Germinal center (tissue), 1 donor: ENCODE results near the gene LETM1.

Experiments
- DNase-seq: peaks from one replicate; pipeline ENCODE4 v3.0.0; 2012; ENCODE audit warnings: mixed read lengths, low spot score

The LETM1 gene

DNA sequence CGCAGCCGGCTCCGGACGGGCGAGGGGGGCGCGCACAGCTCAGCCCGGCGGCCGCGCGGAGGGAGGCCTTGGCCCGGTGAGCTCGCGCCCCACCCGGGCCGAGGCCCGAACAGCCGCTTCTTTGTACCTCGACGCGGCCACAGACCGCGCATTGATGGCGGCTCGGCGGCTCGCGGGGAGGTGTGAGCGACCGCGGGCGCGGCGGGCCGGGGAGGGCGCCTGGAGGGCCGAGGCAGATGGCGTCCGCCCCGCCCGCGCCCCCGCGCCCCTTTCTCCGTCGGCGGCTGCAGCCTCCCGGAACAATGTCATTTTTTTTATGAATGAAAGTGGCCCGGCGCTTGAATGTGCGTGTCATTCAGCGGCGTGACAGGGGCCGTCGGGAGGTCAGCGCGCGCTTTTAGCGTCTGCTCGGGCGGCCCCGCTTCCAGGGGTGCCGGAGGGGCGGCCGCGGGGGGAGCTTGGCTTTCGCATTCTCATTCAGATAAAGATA is 61.1 kb downstream of the LETM1 start:
- no peak for DNase-seq

DNA sequence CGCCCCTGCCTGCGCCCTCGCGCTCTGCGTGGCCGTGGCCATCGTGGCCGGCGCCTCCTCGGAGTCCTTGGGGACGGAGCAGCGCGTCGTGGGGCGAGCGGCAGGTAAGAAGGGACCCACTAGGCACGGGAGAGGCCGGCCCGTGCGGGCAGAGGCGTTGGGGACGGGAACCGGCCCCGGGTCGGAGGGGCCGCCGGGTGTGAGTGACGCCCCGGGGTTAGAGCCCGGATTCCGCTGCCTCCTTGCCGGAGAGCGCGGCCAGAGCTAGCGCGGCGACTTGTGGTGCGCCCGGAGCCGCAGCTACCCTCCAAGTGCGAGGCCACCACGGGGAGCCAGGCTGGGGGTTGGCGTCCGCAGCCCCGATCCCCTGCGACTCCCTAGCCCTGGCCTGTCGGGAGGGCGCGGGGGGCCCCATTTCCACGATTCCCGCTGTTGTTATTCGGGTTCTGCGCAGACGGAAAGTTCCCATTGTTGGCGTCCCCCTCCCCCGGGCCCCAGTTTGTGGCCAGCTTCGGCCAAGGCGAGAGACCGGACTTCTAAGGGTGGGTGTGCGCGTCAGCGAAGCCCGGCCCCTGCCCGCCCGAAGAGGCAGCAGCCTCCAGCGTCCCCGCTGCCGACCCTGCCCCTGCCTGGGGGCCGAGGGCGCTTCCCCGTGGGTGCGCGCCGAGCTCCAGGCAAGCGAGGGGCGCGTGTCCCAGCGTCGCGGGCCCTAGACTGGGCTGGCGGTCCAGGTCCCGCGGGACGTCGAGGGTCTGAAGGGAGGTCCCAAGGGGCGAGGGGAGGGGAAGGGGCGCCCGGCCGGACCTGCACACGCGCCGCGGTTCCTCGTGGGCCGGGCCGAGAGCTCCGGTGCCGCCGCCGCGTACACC is 61.8 kb downstream of the LETM1 start:
- DNase-seq, result no peak

DNA sequence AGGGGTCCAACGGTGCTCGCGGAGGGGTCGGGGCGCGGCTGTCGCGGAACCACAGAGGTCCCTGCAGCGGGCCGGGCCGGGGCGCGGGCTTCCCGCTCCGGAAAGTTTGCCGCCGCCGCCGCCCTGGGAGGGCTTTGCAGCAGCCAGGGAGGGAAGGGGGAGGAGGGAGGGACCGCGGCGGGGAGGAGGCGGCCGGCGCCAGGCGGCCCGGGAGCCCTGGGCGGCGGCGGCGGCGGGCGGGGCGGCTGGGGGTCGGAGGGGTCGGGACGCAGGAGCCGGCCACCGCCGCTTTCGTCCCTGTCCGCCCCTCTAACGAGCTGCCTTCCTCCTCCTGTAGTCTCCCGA is 62.5 kb downstream of the LETM1 start:
- DNase-seq, result no peak

DNA sequence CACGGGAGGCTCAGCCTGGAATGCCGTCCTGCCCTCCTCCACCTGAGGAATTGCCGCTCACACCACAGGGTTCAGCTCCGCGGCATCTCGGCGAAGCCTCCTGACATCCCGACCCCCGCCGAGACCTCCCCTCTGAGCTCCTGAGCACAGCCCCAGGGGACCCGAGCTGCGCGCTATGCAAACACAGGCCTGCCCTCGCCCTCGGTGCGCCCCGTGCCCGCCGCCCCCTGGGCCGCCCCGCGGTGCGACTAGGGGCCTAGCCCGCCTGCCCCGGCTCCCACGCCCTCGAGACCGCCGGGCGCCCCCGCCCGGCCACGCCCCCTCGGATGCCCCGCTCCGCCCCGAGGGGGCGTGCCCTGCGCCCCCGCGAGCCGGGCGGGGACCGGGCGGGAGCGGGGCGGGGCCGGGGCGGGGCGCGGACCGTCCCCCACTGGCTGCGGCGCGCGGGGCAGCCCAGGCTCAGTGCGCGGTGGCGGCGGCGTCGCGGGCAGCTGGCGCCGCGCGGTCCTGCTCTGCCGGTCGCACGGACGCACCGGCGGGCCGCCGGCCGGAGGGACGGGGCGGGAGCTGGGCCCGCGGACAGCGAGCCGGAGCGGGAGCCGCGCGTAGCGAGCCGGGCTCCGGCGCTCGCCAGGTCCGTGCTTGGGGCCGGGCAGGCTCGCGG is 63.0 kb downstream of the LETM1 start, which contains the start of gene FGFR3:
TSS of gene FGFR3 (plus strand) at position 462 of the 664 bp plus-strand sequence. CDS start 642 bp downstream, outside the sequence.
- DNase-seq, result peak; percentile 92

DNA sequence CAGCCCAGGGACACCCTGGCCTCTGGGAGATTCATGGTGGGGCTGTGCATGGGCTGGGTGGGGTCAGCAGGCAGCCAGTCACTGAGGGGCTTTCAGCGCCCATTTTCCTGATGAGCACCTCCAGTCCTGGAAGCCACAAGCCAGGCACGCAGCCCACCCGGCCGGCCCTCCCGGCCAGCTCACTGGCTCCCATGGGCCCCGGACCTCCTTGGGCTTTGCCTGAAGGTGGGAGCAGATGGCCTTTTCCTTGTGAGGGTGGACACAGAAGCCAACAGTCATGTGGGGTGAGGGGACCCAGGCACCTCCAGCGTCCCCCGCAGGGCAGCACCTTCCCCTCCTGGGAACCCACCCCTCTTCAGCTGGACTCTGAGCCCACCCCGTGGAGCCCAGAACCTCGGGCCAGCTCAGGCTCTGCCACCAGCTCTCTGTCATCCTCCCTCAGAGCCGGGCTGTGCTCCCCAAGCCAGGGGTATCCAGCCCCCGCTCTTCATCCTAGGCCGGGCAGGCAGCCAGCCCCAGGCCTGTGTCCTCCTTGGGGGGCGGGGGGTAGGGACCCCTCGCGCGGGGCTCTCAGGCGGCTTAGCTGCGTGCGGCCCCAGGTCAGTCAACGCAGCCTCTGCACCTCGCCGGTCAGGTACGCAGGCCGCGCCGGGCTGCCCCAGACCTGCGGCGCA is 63.7 kb downstream of the LETM1 start:
- DNase-seq, result no peak

DNA sequence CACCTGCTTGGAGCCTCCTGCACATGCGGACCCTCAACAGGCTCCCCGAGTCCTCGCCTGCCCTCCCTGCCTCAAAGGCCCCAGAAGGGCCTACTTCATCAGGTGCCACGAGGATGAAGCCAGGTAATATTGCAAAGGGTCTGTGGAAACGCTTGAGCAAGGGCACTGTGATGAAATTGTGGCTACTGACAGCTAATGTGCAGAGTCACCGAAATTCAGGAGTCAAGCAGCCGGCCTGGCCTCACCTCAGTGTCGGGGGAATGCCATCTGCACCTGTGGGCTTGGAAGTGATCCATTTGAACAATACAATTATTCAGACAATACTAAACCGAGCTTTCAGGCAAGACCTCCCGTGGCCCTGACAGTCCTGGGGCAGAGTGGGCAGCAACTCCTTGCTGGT is 66.0 kb downstream of the LETM1 start:
- DNase-seq, result no peak

DNA sequence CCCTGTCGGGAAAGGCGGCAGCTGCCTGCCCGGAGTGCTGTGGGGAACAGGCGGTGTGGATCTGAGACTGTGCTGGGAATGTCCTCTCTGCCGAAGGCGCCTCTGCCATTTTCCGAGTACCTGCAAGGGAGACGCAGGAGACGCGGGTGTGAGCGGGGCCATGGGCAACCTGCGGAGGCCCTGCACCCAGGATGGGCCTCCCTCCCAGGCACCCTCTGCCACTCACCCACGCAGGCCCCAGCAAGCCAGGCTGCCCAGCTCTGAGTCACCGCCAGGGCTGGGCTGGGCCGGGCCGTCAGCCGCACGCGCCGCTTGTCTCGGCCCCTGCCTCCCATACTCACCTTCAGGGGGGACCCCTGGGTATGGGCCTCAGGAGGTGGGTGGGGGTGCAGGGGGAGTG is 66.4 kb downstream of the LETM1 start:
- DNase-seq, result no peak

DNA sequence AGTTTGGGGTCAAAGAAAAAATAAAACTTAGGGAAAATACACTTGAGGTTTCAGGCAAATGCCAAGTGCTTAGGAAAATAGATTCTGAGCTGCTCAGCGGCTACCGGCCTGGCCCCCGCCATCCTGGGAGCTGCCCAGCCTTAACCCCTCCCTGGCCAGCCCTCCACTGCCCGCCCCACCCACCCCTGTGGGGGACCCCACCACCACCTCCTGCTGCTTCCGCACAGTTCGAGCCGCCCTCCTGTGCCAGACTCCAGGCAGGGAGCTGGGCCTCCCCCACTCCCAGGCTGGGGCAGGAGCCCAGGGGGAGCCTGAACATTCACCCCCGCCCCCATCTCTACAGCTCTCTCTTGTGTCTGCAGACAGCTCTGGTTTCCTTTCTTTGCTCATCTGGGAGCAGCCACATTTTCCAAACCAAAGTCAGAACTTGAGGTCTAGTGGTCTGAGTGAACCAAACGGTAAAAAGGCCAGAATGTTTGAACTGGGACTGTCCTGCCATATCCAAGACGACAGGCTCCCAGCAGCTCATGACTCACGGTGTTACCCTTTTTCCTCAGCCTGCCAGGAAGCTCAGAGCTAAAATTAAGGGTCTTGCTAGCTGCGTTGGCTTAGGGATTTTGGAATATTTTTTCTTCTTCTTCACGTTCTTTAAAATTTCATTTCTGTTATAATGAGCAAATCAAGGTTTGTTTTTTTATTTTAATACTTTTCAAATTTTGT is 67.5 kb downstream of the LETM1 start:
- no peak for DNase-seq

DNA sequence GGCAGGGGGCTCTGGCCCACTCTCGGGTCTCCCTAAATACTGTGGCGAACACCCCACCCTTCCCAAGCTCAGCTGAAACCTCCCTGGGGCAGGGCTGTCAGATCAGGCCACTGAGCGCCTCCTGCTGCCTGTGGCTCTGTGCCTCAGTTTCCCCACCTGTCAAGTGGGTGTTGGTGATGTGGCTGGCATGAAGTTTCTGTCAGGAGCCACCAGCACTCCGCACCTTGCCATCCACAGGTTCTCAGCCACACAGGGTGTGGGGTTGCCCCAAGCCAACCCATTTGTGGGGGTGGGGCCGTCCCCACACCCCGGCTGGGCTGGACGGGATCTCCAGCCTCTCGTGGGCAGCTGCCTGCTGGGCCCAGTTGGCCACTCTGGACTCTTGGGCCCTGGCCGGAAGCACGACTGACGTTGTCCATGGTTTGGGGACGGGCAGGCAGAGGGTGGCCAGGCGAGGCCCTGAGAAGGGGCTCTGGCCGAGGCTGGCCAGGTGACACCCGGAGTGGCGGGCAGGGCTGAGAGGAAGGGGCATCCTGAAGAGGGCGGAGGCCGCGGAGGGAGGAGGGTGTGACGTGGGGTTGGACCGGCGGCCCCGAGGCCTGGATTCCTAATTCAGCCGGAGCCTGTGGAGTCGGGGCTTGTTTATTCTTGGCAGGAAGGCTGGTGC is 68.4 kb downstream of the LETM1 start:
- no peak for DNase-seq

DNA sequence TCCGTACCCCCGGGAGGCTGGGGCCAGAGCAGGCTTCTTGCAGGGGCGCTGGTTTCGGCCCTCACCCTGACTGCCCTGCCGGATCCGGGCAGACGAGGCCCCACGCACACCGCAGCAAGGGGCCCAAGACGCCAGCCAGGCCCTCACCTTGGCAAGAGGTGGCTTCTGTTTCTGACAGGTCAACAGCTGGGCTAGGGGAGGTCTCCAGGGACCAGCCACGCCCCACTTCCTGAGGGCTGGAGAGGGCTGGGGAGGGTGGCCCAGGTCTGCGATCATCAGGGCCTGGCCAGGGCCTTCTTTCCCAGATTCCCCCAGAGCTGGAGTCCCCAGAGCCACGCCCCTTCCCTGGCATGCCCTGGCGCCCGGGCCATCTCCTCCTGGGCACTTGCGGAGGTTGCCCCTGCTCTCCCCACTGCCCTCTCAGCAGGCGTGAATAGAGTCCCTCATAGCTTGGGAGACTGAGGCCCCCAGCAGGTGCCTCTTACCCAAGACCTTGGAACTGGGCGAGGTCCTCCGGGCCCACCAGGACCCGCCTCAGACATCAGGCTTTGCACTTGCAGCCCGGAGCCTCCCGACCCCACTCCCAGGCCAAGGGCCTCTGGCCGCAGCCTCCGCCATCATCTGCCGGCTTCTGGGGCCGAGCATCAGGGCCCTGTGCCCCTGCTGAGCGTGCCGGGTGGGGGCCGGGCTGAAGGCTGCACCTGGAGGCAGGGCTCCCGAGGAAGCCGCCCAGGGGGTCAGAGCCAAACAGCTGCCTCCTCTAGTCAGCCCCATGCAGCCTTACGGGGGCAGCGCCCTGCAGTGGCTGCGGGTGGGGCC is 69.2 kb downstream of the LETM1 start:
- no peak for DNase-seq

DNA sequence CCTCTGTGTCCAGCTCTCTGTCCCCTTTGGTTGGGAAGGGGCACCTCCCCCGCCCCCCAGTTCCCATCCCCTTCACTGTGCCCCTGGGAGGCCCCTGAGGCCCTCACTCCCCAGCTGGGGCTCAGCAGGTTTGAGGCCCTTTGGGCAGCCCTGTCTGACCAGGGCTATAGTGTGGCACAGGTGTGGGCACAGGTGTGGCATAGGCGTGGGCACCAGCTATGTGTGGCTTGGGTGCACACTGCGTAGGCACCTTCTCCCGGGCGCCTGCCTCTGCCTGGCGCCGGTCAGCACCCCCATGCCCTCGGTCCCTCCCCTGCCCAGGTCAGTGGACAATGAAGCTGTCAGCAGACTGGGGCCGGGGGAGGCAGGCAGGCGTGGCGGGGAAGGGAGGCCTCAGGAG is 70.4 kb downstream of the LETM1 start:
- DNase-seq, result no peak

DNA sequence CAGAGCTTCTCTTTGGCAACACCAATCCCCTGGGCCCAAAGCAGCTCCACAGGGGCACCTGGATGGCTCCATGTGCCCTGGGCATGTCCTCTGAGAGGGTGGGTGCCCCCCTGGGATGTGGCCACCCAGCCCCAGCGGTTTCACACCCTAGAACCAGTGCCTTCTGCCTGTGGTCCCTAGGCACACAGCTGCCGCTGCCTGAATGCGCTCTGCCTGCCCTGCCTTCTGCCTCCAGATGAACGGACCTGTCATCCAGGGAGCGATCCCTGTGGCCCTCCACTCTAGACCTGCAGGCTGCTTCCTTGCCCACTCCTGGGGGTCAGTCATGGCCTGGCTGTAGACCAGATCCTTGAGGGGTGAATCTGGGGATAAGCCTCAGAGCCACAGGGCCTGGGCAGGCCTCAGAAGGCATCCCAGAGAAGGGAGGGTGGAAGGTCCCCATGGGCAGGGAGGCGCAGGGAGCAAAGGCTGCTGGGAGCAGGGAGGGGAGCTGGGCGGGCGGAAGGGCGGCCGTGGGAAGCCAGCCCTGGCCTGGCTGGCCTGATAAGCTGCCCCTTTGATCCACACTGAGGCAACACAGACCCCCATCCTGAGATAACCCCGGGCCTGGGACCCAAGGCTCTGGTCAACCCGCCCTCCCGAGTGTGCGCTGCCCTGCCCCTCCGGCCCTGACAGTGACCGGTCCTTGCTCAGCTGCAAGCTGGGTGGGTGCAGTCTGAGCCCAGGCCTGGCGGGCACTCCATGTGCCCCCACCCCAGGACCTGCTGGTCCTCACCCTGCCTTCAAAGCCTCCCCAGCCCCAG is 71.0 kb downstream of the LETM1 start:
- no peak for DNase-seq

DNA sequence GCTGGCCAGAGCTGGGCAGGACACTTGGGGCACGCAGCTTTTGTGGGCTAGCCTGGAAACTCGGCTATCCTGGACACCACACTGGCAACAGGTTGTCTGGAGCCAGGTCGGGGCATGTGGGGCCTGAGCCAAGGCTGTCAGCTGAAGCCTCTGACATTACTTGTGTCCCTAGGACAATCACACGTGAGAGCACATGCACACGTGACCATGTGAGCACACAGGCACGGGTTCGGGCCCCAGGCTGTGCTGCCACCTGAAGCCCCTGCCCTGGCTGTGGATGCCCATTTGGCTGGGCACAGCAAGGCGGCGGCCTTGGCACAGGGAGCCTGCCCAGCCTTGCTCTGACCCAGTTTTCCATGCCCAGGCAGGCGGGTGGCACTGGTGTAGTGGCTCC is 71.6 kb downstream of the LETM1 start:
- DNase-seq, result no peak

DNA sequence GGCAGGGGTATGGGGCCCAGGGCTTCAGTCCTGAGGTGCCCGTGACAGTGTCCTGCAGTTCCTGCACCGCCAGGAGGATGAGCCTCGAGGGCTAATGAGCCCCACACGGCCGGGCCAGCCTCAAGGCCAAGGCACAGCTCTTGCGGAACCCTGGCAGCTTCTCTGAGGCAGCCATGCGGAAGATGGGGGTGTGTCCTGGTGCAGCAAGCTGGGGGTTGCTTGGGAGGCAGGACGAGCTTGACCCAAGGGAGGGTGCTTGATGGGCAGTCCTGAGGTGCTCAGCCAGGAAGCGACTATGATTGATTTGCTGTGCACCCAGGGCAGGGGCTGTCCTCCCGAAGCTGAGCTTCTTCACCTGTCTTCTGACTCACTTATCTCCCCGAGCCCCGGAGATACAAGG is 72.0 kb downstream of the LETM1 start:
- no peak for DNase-seq

DNA sequence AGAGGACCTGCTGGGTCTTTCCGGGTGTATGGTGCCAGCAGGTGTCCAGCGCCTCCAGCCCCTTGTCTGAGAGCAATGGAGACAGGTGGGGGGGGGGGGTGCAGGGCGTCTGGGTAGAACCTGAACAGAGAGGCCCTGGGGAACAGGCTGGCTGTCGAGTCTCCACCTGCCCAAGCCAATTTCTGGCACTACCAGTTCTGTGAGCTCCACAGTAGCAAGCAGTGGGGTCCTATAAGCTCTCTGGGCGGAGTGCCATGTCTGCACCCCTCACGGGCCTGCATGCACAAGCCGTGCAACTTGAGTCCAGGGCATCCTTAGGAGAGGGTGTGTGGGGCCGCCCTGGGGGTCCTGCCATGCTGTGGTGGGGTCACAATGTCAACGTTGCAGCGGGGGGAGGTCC is 72.9 kb downstream of the LETM1 start:
- no peak for DNase-seq

DNA sequence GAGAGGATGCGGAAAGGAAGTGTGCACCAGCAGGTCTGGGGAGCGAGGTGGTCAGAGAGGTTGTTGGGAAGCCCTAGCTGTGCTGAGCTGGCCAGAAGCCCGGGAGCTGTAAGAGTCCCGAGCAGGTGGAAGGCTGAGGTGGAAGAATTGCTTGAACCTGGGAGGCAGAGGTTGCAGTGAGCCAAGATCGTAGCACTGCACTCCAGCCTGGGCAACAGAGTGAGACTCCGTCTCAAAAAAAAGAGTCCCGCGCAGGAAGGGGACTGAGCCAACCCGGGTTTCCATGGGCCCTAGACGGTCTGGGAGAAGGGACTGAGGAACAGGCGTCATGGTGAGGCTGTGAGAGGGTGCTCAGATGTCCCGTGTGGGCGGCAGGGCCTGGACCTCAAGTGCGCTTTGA is 75.5 kb downstream of the LETM1 start:
- no peak for DNase-seq

DNA sequence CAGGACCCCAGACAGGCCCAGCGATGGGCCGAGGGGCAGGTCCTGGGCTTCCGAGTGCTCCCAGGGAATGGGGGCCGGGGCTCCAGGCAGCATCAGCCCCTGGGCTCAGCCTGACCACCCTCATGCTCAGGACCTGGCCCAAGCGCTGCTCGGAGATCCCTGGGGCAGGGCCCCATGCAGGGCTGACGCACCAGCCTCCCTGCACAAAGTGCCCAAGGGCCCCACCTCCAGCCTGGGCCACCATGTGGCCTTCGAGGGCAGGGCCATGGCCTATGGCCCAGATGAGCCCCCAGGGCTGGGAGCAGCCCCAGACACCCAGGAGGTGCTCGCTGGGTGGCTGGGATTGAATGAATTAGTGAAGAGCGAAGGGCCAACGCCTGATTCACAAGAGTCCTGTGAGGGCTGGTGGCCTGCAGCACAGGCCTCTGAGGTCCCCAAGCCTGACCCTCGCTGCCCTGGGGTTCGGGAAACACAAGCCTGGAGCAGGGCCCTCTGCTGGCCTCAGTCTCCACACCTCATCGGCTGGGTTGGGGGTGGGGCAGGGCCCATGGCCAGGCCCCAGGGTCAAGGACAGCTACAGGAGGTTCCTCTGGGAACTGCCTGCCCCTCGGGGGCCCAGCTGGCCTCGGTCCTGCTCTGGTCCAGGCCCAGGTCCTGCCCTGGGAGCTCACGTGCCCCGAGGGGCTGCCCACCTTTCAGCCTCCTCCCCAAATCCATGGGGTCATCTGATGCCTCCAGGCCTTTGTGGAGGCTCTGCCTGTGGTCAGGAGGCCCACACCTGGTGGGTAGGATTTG is 76.2 kb downstream of the LETM1 start:
- no peak for DNase-seq

DNA sequence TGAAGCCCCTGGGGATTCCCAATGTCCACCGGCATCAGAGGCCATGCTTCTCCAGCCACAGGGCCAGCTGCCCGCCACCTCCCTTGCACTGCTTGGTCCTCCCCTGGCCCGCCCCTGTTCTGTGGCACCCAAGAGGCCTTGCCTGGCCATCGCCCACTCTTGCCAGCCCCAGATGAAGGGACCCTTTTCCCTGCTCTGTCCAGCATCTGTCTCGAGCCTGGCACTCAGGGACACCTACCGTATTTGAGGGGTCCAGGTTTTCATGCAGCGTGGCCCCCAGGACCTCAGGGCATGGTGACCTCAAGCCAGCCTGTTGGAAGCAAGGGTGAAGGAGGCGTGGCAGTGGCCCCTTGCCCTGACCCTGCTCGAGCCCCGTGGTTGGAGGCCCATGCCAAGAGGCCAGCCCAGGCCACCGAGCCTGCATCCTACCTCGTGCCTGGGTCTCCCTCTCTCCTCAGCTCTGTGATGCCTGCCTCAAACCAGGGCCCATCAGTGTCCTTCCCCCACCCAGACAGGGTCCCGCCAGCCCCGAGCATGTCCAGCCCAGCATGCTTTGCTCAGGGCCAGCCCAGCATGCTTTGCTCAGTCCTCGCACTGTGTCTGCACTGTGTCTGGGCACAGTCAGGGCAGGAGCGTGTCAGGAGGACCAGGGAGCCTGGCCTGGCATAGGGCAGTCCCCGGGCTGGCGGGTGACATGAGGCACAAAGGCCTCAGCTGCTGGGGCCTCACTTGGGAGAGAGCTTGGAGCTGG is 77.1 kb downstream of the LETM1 start:
- no peak for DNase-seq
